ENCODE data around the gene SNAPC1.

DNA sequence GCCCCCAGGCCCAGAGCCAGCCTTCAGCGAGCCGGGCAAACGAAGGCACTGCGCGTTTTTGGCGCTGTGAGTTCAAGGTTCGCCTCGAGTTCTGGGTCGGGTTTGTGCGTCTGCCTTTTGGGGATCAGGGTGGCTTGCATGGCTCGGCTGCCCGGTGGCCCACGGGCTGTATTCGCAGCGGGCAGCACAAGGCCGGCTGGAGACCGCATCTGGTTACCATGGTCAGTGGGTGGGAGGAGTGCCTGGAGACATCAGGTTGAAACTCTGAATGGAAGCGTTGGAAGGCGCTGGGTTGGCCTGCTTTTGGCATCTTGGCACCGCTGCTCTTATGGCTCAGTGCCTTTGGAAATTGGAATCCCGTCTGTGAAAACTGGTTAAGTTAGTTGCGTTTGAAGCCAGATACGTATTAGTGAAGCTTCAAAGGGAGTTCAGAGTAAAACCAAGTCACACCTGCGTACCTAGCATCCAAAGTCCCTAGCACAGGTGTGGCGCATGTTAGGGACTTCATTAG, 50.9 kb downstream of the SNAPC1 start:
- TF ChIP-seq, protein P1, sequence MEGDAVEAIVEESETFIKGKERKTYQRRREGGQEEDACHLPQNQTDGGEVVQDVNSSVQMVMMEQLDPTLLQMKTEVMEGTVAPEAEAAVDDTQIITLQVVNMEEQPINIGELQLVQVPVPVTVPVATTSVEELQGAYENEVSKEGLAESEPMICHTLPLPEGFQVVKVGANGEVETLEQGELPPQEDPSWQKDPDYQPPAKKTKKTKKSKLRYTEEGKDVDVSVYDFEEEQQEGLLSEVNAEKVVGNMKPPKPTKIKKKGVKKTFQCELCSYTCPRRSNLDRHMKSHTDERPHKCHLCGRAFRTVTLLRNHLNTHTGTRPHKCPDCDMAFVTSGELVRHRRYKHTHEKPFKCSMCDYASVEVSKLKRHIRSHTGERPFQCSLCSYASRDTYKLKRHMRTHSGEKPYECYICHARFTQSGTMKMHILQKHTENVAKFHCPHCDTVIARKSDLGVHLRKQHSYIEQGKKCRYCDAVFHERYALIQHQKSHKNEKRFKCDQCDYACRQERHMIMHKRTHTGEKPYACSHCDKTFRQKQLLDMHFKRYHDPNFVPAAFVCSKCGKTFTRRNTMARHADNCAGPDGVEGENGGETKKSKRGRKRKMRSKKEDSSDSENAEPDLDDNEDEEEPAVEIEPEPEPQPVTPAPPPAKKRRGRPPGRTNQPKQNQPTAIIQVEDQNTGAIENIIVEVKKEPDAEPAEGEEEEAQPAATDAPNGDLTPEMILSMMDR (tag by site-specific recombination; IDR thresholded peaks at IDR 0.05) = no peak
- no peak for TF ChIP-seq KLF8 (tag by site-specific recombination; IDR thresholded peaks at IDR 0.05)
- TF ChIP-seq, protein P2, sequence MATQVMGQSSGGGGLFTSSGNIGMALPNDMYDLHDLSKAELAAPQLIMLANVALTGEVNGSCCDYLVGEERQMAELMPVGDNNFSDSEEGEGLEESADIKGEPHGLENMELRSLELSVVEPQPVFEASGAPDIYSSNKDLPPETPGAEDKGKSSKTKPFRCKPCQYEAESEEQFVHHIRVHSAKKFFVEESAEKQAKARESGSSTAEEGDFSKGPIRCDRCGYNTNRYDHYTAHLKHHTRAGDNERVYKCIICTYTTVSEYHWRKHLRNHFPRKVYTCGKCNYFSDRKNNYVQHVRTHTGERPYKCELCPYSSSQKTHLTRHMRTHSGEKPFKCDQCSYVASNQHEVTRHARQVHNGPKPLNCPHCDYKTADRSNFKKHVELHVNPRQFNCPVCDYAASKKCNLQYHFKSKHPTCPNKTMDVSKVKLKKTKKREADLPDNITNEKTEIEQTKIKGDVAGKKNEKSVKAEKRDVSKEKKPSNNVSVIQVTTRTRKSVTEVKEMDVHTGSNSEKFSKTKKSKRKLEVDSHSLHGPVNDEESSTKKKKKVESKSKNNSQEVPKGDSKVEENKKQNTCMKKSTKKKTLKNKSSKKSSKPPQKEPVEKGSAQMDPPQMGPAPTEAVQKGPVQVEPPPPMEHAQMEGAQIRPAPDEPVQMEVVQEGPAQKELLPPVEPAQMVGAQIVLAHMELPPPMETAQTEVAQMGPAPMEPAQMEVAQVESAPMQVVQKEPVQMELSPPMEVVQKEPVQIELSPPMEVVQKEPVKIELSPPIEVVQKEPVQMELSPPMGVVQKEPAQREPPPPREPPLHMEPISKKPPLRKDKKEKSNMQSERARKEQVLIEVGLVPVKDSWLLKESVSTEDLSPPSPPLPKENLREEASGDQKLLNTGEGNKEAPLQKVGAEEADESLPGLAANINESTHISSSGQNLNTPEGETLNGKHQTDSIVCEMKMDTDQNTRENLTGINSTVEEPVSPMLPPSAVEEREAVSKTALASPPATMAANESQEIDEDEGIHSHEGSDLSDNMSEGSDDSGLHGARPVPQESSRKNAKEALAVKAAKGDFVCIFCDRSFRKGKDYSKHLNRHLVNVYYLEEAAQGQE (tag by site-specific recombination; IDR thresholded peaks at IDR 0.05) = no peak
- no peak for TF ChIP-seq ZNF311 (tag by site-specific recombination; IDR thresholded peaks at IDR 0.05; ENCODE audit: borderline replicate concordance)
- TF ChIP-seq ZEB2 (tag by site-specific recombination; IDR thresholded peaks at IDR 0.05) = no peak

All from HEK293 (cell line).